ENCODE data around the gene PRH2. TPM values are rescaled to one million over a fixed set of nuclear protein-coding genes. Genes with fewer than 3 reads are reported as not detected.

Gene PRH2
- total and polyA plus RNA-seq, 2 of the 8 experiments (the other 6 are each of a cell fraction or from before 2014, with no cell fraction given) = not detected

- Histone ChIP-seq H3K14ac (ENCODE audit: insufficient read length) (no peak overlapping the region), H3K9ac (replicated peaks in 1 of 4; ENCODE audit: extremely low read depth in 1 of 4, low read depth in 3 of 4, low read length in 3 of 4) (no peak overlapping the region), H3K27me3 (replicated peaks in 1 of 4; ENCODE audit: control insufficient read depth in 3 of 4, extremely low read depth in 1 of 4, insufficient read depth in 3 of 4, low read length in 3 of 4) (no peaks in the 10 kb centered on the region), H3K27ac (ENCODE audit: low read depth, low read length) (no peak overlapping the region), H3K18ac (ENCODE audit: extremely low read depth, low read length) (no peak overlapping the region), H4K5ac (ENCODE audit: insufficient read length, low read depth, low read length) (no peak overlapping the region), H3K9me3 (ENCODE audit: insufficient read depth in 2 of 2, low read depth in 1 of 2, low read length in 1 of 2) (peaks cover 0 to 4% of the 10 kb centered on the region in 2 experiments; a peak in 1 of 4 replicates), H3K36me3 (ENCODE audit: control insufficient read depth in 2 of 4, insufficient read depth in 4 of 4, low read length in 3 of 4) (no peaks in the 10 kb centered on the region; a peak in 1 of 8 replicates), H3K79me1 (ENCODE audit: low read depth, low read length) (no peaks in the 10 kb centered on the region; the same call in 1 of the 2 replicates), H4K91ac (replicated peaks; ENCODE audit: insufficient read length, low read length) (no peak overlapping the region), H4K8ac (ENCODE audit: extremely low read depth, insufficient read depth, low read length) (no peak overlapping the region), H3K4me3 (ENCODE audit: extremely low read depth in 1 of 4, insufficient read depth in 2 of 4, low read depth in 3 of 4, low read length in 4 of 4) (no peak overlapping the region), H3K4me2 (ENCODE audit: insufficient read depth in 1 of 2, low read depth in 2 of 2, low read length in 2 of 2) (no peak overlapping the region), H2BK12ac (ENCODE audit: low read depth, low read length) (no peak overlapping the region), H3K4ac (replicated peaks; ENCODE audit: insufficient read length, low read depth, low read length) (no peak overlapping the region), H2AFZ (ENCODE audit: low read length) (no peak overlapping the region), H2BK20ac (ENCODE audit: low read length) (no peak overlapping the region), H2BK5ac (ENCODE audit: low read depth, low read length) (no peak overlapping the region), H2BK120ac (replicated peaks; ENCODE audit: low read depth, low read length) (no peak overlapping the region), H2BK15ac (ENCODE audit: low read length) (no peak overlapping the region), H4K20me1 (replicated peaks in 1 of 2; ENCODE audit: control insufficient read depth in 1 of 2, insufficient read depth in 2 of 2, low read length in 2 of 2) (no peaks in the 10 kb centered on the region), H3K4me1 (replicated peaks in 1 of 4; ENCODE audit: control insufficient read depth in 3 of 4, insufficient read depth in 4 of 4, low read length in 3 of 4) (no peaks in the 10 kb centered on the region), H3K79me2 (ENCODE audit: control insufficient read depth in 1 of 2, insufficient read depth in 2 of 2, low read length in 2 of 2) (no peaks in the 10 kb centered on the region), H3K56ac (replicated peaks; ENCODE audit: insufficient read length, low read depth, low read length) (no peak overlapping the region), H3K23me2 (ENCODE audit: low read depth, low read length) (no peaks in the 10 kb centered on the region), H3K23ac (ENCODE audit: insufficient read length) (no peak overlapping the region), H2AK5ac (ENCODE audit: low read depth, low read length) (no peak overlapping the region)
- POLR2A ChIA-PET (ENCODE audit: partially characterized antibody) = no interaction called here
- DNase-seq (ENCODE audit: low read depth in 1 of 2, low spot score in 2 of 2) = no peak
- CTCF ChIA-PET (ENCODE audit: partially characterized antibody) = no interaction called here
- no peak for FAIRE-seq
- WGBS, 2 experiments (ENCODE audit: extremely low coverage in 1 of 2, insufficient coverage in 1 of 2, insufficient read length in 1 of 2, insufficient replicate concordance in 2 of 2, low coverage in 1 of 2, low lambda C conversion rate in 2 of 2, missing lambda C conversion rate in 1 of 2) = 93% methylated on average over 4 of the region's 4 CpGs; no CpG with 5 or more reads in 1 of the 2 experiments
- TF ChIP-seq RBBP5 (IDR thresholded peaks at IDR 0.05; ENCODE audit: borderline replicate concordance, low read depth, low read length) = no peak
- TF ChIP-seq FOSL1 (IDR thresholded peaks at IDR 0.05; ENCODE audit: insufficient read depth, low read depth, low read length) = no peak
- no peak for TF ChIP-seq EP300 (IDR thresholded peaks at IDR 0.05; ENCODE audit: borderline replicate concordance in 1 of 2, low read depth in 2 of 2, low read length in 2 of 2)
- no peak for TF ChIP-seq KDM5A (IDR thresholded peaks at IDR 0.05; ENCODE audit: low read length)
- TF ChIP-seq JUN (IDR thresholded peaks at IDR 0.05; ENCODE audit: low read depth, low read length) = no peak
- TF ChIP-seq TEAD4 (IDR thresholded peaks at IDR 0.05; ENCODE audit: low read depth, low read length) = no peak
Observed at GRCh38 chr12:10904686-10905085, 24.4 kb upstream of the PRH2 start.
